SKM-1 (cell line): ENCODE data around the gene ANO3.

Experiments used
- DNase-seq: peaks from one replicate; lab custom pipeline; 2025; ENCODE audit not compliant: unreplicated experiment; lab: John Stamatoyannopoulos, UW

ANO3 gene

DNA sequence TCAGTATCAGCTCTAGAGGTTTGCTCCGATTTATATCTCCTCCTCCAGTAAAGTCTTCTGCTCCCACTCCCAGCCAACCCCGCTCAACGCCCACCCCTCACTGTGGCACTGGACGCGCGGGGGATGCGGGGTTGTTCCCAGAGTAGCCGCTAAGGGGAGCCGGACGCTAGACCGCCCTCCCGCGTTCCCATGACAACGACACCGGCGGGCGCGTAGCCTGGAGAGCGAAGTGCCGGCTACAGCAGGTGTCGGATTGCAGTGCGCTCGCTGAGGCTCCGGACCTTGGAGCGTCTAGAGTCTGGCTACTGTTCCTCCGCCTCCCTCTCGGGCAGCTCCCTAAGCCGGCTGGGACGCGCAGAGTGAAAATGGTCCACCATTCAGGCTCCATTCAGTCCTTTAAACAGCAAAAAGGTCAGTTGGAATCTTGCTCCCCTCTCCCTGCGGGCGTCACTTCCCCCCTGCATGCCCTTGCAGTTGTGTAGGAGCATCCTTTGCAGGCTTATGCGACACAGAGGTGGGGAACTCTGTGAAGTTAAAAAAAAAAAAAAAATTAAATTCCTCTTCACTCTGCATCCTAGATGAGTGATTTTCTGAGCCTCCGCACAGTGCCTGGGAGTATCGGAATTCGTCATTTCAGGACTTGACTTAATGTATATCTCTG, at the start of gene ANO3:
ANO3 (plus strand) TSS at position 220 of the 661 bp plus-strand sequence; CDS start at position 366, 146 bp downstream.
- no peak for DNase-seq

GRCh38 chr11:26283852-26284408, 48.0 kb upstream of the ANO3 start:
- DNase-seq: no peak

GRCh38 chr11:26285608-26286007, 46.3 kb upstream of the ANO3 start:
- no peak for DNase-seq

- peak; percentile 12 for DNase-seq
These were observed 45.4 kb upstream of the ANO3 start for GRCh38 chr11:26286472-26287066.

- no peak for DNase-seq
These were observed 44.8 kb upstream of the ANO3 start for GRCh38 chr11:26287067-26287518.

- peak; percentile 9 for DNase-seq
These were observed 34.5 kb upstream of the ANO3 start for GRCh38 chr11:26297189-26297975.

GRCh38 chr11:26316372-26316771, 15.6 kb upstream of the ANO3 start:
- DNase-seq: peak; percentile 36

- no peak for DNase-seq
These were observed 12.0 kb upstream of the ANO3 start for GRCh38 chr11:26319906-26320305.

- no peak for DNase-seq
These were observed 10.4 kb upstream of the ANO3 start for GRCh38 chr11:26321516-26321915.

DNA sequence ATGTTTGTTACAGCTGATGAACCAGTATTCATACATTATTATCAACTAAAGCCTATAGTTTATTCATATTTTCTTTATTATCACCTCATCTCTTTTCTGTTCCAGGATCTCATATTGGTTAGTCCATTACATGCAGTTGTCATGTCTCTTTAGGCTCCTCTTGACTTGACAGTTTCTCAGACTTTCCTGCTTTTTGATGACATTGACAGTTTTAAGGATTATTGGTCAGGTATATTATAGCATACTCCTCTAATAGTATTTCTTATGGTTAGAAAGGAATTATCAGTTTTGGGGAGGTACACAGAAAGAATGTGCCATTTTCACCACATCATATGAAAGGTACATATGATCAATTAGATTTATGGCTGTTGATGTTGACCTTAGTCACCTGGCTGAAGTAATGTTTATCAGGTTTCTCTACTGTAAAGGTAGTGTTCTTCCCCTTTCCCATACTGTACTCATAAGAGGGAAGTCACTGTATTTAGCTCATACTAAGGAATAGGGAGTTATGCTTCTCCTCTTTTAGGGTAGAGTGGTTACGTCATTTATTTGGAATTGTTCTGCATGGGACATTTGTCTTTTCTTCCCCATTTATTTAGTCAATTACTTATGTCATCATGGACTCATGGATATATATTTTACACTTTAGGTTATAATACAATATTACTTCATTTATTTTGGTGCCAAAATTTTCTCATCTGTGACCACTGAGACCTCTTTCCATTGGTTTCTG, 9.4 kb upstream of the ANO3 start:
- no peak for DNase-seq

DNA sequence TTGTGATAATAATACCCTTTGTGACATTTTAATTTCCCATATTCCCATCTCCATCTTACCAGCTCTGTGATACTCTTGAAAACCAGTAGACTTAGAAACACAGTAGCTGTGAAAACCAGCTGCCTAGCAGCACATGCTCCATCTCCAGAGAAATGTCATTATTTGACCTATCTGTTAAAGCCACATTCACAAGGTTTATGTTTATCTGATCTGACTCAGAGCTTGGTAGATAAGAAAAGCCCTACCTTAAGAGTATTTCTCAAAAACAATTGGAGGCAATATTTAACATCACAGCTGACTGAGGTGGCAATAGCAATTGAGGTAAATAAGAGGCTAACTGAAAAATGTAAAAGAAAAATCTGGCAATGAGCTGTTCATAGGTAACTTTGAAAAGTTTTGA, 8.1 kb upstream of the ANO3 start:
- DNase-seq: no peak

GRCh38 chr11:26324270-26324669, 7.7 kb upstream of the ANO3 start:
- DNase-seq: no peak

- DNase-seq: no peak
These were observed 5.0 kb upstream of the ANO3 start for GRCh38 chr11:26326793-26327400.

DNA sequence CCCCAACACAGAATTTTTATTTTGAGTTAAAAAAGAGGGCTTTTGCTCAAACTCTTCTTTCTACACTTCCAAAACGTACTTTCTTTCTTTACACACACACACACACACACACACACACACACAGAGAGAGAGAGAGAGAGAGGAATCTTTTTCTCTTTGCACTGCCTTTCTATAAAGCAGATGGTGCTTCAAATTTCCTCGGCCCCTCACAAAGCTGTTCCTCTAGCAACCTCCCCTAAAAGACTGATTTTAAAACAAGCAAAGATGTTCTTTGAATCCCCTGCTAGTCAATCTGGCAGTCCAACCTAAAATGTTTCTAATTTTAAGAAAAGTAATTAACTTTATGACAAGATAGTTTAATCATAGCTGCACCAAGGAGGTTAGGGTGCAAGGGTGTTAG, 2.7 kb upstream of the ANO3 start:
- no peak for DNase-seq

DNA sequence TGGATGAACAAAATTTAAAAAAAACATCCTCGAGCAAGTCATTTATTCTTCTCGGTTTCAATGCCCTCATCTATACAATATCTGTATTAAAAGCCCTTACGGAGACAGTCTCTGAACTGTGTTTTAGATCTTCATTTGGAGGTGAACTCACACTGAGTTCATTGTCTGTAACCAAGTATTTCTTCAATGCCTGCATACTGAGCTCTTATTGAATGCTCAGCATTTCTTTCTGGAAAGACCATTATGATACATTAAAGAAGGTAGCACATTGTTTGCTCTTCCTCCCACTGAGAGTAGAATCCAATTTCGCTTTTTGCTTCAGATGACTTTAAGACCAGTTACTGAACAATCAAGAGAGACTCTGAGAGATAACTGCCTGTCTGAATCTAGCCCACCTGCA, 1.7 kb upstream of the ANO3 start:
- DNase-seq: no peak

DNA sequence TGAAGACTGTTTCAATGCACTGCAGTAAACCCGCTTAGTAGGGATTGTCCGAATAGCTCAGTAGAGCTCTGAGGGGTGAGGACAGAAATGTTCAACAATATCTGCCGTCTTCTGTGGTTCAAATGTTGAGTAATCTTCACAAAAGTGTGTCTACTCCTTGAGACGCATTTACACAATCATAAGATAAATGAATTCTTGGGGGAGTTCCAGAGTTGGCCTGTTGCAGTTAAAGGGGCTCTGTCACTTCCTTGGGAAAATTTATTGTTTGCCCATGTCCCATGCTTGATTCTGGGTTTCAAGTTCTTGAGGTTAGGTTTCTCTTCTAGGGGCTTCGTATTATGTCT, 614 bp downstream of the ANO3 start:
- no peak for DNase-seq

GRCh38 chr11:26333906-26334305, 2.0 kb downstream of the ANO3 start:
- no peak for DNase-seq

DNA sequence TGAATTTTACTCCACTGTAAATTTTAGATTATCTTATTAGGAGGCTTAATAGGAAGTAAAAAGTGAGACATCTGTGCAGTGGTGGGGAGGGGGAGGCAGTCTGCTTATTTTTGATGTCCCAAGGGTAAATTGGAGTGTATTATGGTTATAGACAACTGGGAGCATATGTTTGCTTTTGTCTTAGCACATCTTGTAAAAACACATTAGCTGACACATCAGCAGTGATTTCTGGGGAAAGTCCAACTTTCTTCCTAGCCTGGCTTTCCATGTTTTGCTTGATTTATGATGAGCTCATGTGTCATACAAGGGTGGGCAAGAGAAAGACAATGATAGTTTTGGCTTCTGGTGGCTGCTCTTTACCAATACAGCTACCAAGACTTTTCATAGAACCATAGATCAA, 4.0 kb downstream of the ANO3 start:
- no peak for DNase-seq

- no peak for DNase-seq
These were observed 12.7 kb downstream of the ANO3 start for GRCh38 chr11:26344647-26345046.

- DNase-seq: peak; percentile 26
These were observed 16.8 kb downstream of the ANO3 start for GRCh38 chr11:26348776-26349175.

- no peak for DNase-seq
These were observed 18.1 kb downstream of the ANO3 start for GRCh38 chr11:26350002-26350401.
